IMR-90 (cell line): Measurements from ENCODE around the gene MPPED1. TPM values are rescaled to one million over a fixed set of nuclear protein-coding genes. Genes with fewer than 3 reads are reported as not detected.

ENCODE experiments used
- ATAC-seq: fragments of 200-7000 bp; cut with Tn5 transposase; 2 replicates; pipeline ENCODE4 v1.9.1; 2020; ENCODE audit warnings: low read depth, mild to moderate bottlenecking, moderate library complexity
- BruUV-seq: library from RNA; stranded (reverse); fragments of 400-500 nt; replicated peaks from 2 replicates; lab custom pipeline; 2021; lab: Mats Ljungman, UMichigan
- CTCF ChIA-PET: fragments of 300-600 bp; formaldehyde crosslinking; extraction: SDS; loops from one replicate; lab custom pipeline; 2021; ENCODE audit warnings: antibody characterized with exemption; lab: Yijun Ruan, JAX
- POLR2A ChIA-PET: fragments of 300-600 bp; sonication (Branson Sonifier 250); formaldehyde crosslinking; loops from one replicate; lab custom pipeline; 2022; ENCODE audit warnings: antibody characterized with exemption; ENCODE audit not compliant: unreplicated experiment; lab: Charles Lee
- DNase-seq: peaks from one replicate; pipeline ENCODE4 v3.0.0; 2013
- H2AFZ ChIP-seq: replicated peaks from 2 replicates; pipeline ENCODE3; 2013; ENCODE audit warnings: low read length, mild to moderate bottlenecking; ENCODE audit not compliant: poor library complexity
- H2AK5ac ChIP-seq: 2 replicates; pipeline ENCODE4 v1.6.1; 2013; ENCODE audit warnings: low read depth, low read length, inconsistent platforms
- H2AK9ac ChIP-seq: replicated peaks from 2 replicates; pipeline ENCODE3; 2013; ENCODE audit warnings: mild to moderate bottlenecking, low read depth, low read length, moderate library complexity; ENCODE audit not compliant: poor library complexity
- H2BK120ac ChIP-seq: 2 replicates; pipeline ENCODE4 v1.6.1; 2013; ENCODE audit warnings: low read depth, low read length, inconsistent platforms
- H2BK15ac ChIP-seq: 3 replicates; pipeline ENCODE4 v1.6.1; 2013; ENCODE audit warnings: low read depth, low read length, inconsistent platforms
- H2BK20ac ChIP-seq: 2 replicates; pipeline ENCODE4 v1.6.1; 2013; ENCODE audit warnings: low read depth, mild to moderate bottlenecking, inconsistent platforms, low read length, moderate library complexity
- H2BK5ac ChIP-seq: 2 replicates; pipeline ENCODE4 v1.6.1; 2013; ENCODE audit warnings: mild to moderate bottlenecking, low read depth, low read length, inconsistent platforms; ENCODE audit not compliant: poor library complexity, severe bottlenecking
- H3K14ac ChIP-seq: replicated peaks from 2 replicates; pipeline ENCODE4 v1.6.1; 2013; ENCODE audit warnings: low read depth, low read length, inconsistent platforms
- H3K18ac ChIP-seq: 2 replicates; pipeline ENCODE4 v1.6.1; 2013; ENCODE audit warnings: low read depth, low read length, control low read depth
- H3K23ac ChIP-seq: 2 replicates; pipeline ENCODE4 v1.6.1; 2013; ENCODE audit warnings: low read depth, low read length, inconsistent platforms
- H3K27ac ChIP-seq: 2 replicates; pipeline ENCODE4 v1.5.1; 2013; ENCODE audit warnings: mild to moderate bottlenecking, control low read depth, low read length; ENCODE audit not compliant: insufficient read depth
- H3K27me3 ChIP-seq: 2 replicates; pipeline ENCODE4 v1.6.1; 2013; ENCODE audit warnings: low read length; ENCODE audit not compliant: control insufficient read depth, insufficient read depth
- H3K36me3 ChIP-seq: 2 replicates; pipeline ENCODE4 v1.6.1; 2013; ENCODE audit warnings: low read length, mixed read lengths; ENCODE audit not compliant: control insufficient read depth, insufficient read depth
- H3K4ac ChIP-seq: 2 replicates; pipeline ENCODE4 v1.6.1; 2013; ENCODE audit warnings: low read depth, low read length, inconsistent platforms
- H3K4me1 ChIP-seq: 2 replicates; pipeline ENCODE4 v1.6.1; 2013; ENCODE audit warnings: low read length, mixed read lengths; ENCODE audit not compliant: control insufficient read depth, insufficient read depth
- H3K4me2 ChIP-seq: 2 replicates; pipeline ENCODE4 v1.6.1; 2013; ENCODE audit warnings: low read depth, mild to moderate bottlenecking, control low read depth, low read length, moderate library complexity
- H3K4me3 ChIP-seq: 2 replicates; pipeline ENCODE4 v1.5.1; 2013; ENCODE audit warnings: low read depth, mild to moderate bottlenecking, control low read depth, low read length, moderate library complexity; ENCODE audit not compliant: insufficient read depth
- H3K56ac ChIP-seq: 2 replicates; pipeline ENCODE4 v1.6.1; 2013; ENCODE audit warnings: low read length, inconsistent platforms; ENCODE audit not compliant: insufficient read depth; ENCODE audit errors: extremely low read depth
- H3K79me1 ChIP-seq, 2 experiments: 2 replicates each; pipeline ENCODE4 v1.6.1; 2013; ENCODE audit warnings: low read length in 2 of 2, inconsistent platforms in 1 of 2, low read depth in 1 of 2
- H3K9ac ChIP-seq: 2 replicates; pipeline ENCODE4 v1.6.1; 2013; ENCODE audit warnings: low read depth, low read length, control low read depth
- H3K9me1 ChIP-seq: 2 replicates; pipeline ENCODE4 v1.6.1; 2013; ENCODE audit warnings: low read length, inconsistent platforms; ENCODE audit not compliant: insufficient read depth
- H3K9me3 ChIP-seq: 2 replicates; pipeline ENCODE4 v1.6.1; 2013; ENCODE audit warnings: low read length; ENCODE audit not compliant: control insufficient read depth, insufficient read depth
- H4K20me1 ChIP-seq: 2 replicates; pipeline ENCODE4 v1.6.1; 2013; ENCODE audit warnings: low read length, inconsistent platforms; ENCODE audit not compliant: insufficient read depth
- H4K5ac ChIP-seq: 2 replicates; pipeline ENCODE4 v1.6.1; 2013; ENCODE audit warnings: mild to moderate bottlenecking, low read depth, low read length, control low read depth
- H4K8ac ChIP-seq, 2 experiments: 2 replicates each; pipeline ENCODE4 v1.6.1; 2013; ENCODE audit warnings: low read depth in 2 of 2, low read length in 2 of 2, control low read depth in 1 of 2, inconsistent platforms in 1 of 2
- H4K91ac ChIP-seq: 2 replicates; pipeline ENCODE4 v1.6.1; 2013; ENCODE audit warnings: low read depth, low read length, inconsistent platforms; ENCODE audit not compliant: insufficient read depth
- BHLHE40 ChIP-seq: fragments of 150-350 bp; IDR thresholded peaks from 2 replicates; pipeline ENCODE4 v1.6.1; 2016; ENCODE audit warnings: mild to moderate bottlenecking, low read depth, low read length
- CEBPB ChIP-seq: IDR thresholded peaks from 2 replicates; pipeline ENCODE4 v1.6.1; 2012; ENCODE audit warnings: low read depth, low read length, improper control_type of control experiment
- CTCF ChIP-seq: conservative IDR thresholded peaks from 2 replicates; pipeline ENCODE4 v1.5.1; 2012; ENCODE audit warnings: mild to moderate bottlenecking, low read depth, low read length, improper control_type of control experiment
- ELK1 ChIP-seq: fragments of 150-350 bp; IDR thresholded peaks from 2 replicates; pipeline ENCODE4 v1.6.1; 2016; ENCODE audit warnings: low read depth, mild to moderate bottlenecking, low read length, moderate library complexity, borderline replicate concordance
- FOS ChIP-seq: fragments of 150-350 bp; IDR thresholded peaks from 2 replicates; pipeline ENCODE4 v1.6.1; 2016; ENCODE audit warnings: low read depth, low read length
- MAFK ChIP-seq: IDR thresholded peaks from 2 replicates; pipeline ENCODE4 v1.6.1; 2012; ENCODE audit warnings: low read depth, low read length, improper control_type of control experiment
- MAZ ChIP-seq: IDR thresholded peaks from 2 replicates; pipeline ENCODE4 v1.6.1; 2012; ENCODE audit warnings: low read depth, mild to moderate bottlenecking, low read length, improper control_type of control experiment, moderate library complexity, borderline replicate concordance
- MXI1 ChIP-seq: IDR thresholded peaks from 2 replicates; pipeline ENCODE4 v1.6.1; 2012; ENCODE audit warnings: low read depth, mild to moderate bottlenecking, low read length, moderate library complexity, borderline replicate concordance
- NFE2L2 ChIP-seq: fragments of 150-350 bp; IDR thresholded peaks from 2 replicates; pipeline ENCODE4 v1.6.1; 2016; ENCODE audit warnings: low read depth, mild to moderate bottlenecking, low read length
- POLR2A ChIP-seq: IDR thresholded peaks from 2 replicates; pipeline ENCODE4 v1.6.1; 2012; ENCODE audit warnings: mild to moderate bottlenecking, low read depth, low read length
- RCOR1 ChIP-seq: IDR thresholded peaks from 2 replicates; pipeline ENCODE4 v1.6.1; 2012; ENCODE audit warnings: mild to moderate bottlenecking, low read length, improper control_type of control experiment; ENCODE audit not compliant: insufficient replicate concordance
- RFX5 ChIP-seq: IDR thresholded peaks from 2 replicates; pipeline ENCODE4 v1.8.0; 2012; ENCODE audit warnings: low read depth, mild to moderate bottlenecking, low read length, moderate library complexity
- SMC3 ChIP-seq: fragments of 150-350 bp; IDR thresholded peaks from 2 replicates; pipeline ENCODE4 v1.6.1; 2016; ENCODE audit warnings: low read depth, mild to moderate bottlenecking, antibody characterized with exemption, low read length, moderate library complexity
- USF2 ChIP-seq: fragments of 150-350 bp; IDR thresholded peaks from 2 replicates; pipeline ENCODE4 v1.6.1; 2017; ENCODE audit warnings: mild to moderate bottlenecking, antibody characterized with exemption, low read length, low read depth
- whole genome bisulfite sequencing, 2 experiments: methylation state at CpG; one replicate each; pipeline versions ENCODE4 v1.1.5 to v1.1.7; 2013; ENCODE audit warnings: missing lambda C conversion rate in 2 of 2; ENCODE audit not compliant: insufficient read length in 1 of 2; ENCODE audit errors: extremely low coverage in 2 of 2; 5-methylcytosine and 5-hydroxymethylcytosine counted together
- dilution Hi-C: fragments of 300-500 bp; cut with HindIII; formaldehyde crosslinking; loops from one replicate; pipeline ENCODE4 v1.14.3; 2018; ENCODE audit warnings: low sequenced_read_pairs; ENCODE audit not compliant: unreplicated experiment
- in situ Hi-C: fragments of 300-500 bp; cut with MboI; formaldehyde crosslinking; loops from 3 replicates; pipeline ENCODE4 v1.14.3; 2019; ENCODE audit warnings: low sequenced_read_pairs, inconsistent platforms, mixed read lengths
- intact Hi-C: fragments of 100-400 bp; cut with micrococcal nuclease; formaldehyde crosslinking; loops from 2 replicates; pipeline ENCODE4 v1.10.0; 2022
- polyA plus RNA-seq, 3 experiments: library from polyadenylated mRNA; depleted of rRNA; stranded (reverse); fragments of >200 nt; gene quantifications; 2 replicates each; pipeline ENCODE4 v1.2.3, GENCODE V29; 2012; ENCODE audit warnings: low replicate concordance in 1 of 3
- total RNA-seq: library from RNA; depleted of rRNA; stranded (reverse); fragments of >200 nt; gene quantifications from 2 replicates; pipeline ENCODE4 v1.2.3, GENCODE V29; 2012

Gene MPPED1
- total and polyA plus RNA-seq, 2 of the 4 experiments (the other 2 are of a cell fraction) = not detected

- intact Hi-C loops = no loop called here
- POLR2A ChIA-PET = no interaction called here
- H3K18ac ChIP-seq = no peak overlapping the region
- H3K27ac ChIP-seq = no peak overlapping the region
- in situ Hi-C loops = no loop called here
- no peak overlapping the region for H3K14ac ChIP-seq
- no peak overlapping the region for H2BK20ac ChIP-seq
- H3K9me1 ChIP-seq = no peaks in the 10 kb centered on the region
- H4K20me1 ChIP-seq = no peaks in the 10 kb centered on the region
- CTCF ChIA-PET = no interaction called here
- H2AK9ac ChIP-seq = no peak overlapping the region
- WGBS, 2 experiments = 16% methylated on average over 11 of the region's 26 CpGs; no CpG with 5 or more reads in 1 of the 2 experiments
- H3K23ac ChIP-seq = no peak overlapping the region
- no peak overlapping the region for H3K56ac ChIP-seq
- no peak overlapping the region for H2BK5ac ChIP-seq
- no peak overlapping the region for H2AFZ ChIP-seq
- H3K27me3 ChIP-seq = peaks cover 20% of the 10 kb centered on the region; the same call in 1 of the 2 replicates
- no peak overlapping the region for H2AK5ac ChIP-seq
- H2BK120ac ChIP-seq = no peak overlapping the region
- no peak overlapping the region for H4K91ac ChIP-seq
- H3K4me3 ChIP-seq = no peak overlapping the region
- ATAC-seq (no peak), DNase-seq (no peak)
- H2BK15ac ChIP-seq = no peak overlapping the region
- no peaks in the 10 kb centered on the region for H3K9me3 ChIP-seq
- H4K5ac ChIP-seq = no peak overlapping the region
- no TSS peak for BruUV-seq
- dilution Hi-C loops = no loop called here
- no peak overlapping the region for H3K9ac ChIP-seq
- no peak overlapping the region for H3K4ac ChIP-seq
- no peaks in the 10 kb centered on the region for H3K79me1 ChIP-seq
- no peak overlapping the region for H3K4me2 ChIP-seq
- H3K36me3 ChIP-seq = no peaks in the 10 kb centered on the region
- H4K8ac ChIP-seq = no peak overlapping the region
- H3K4me1 ChIP-seq = no peaks in the 10 kb centered on the region
- TF ChIP-seq CEBPB = no peak
- no peak for TF ChIP-seq MAFK
- TF ChIP-seq FOS = no peak
- TF ChIP-seq RFX5 = no peak
- no peak for TF ChIP-seq BHLHE40
- no peak for TF ChIP-seq RCOR1
- no peak for TF ChIP-seq SMC3
- no peak for TF ChIP-seq NFE2L2
- no peak for TF ChIP-seq MAZ
- no peak for TF ChIP-seq POLR2A
- no peak for TF ChIP-seq ELK1
- no peak for TF ChIP-seq USF2
- TF ChIP-seq CTCF = no peak
- TF ChIP-seq MXI1 = no peak
These were observed 24.3 kb downstream of the MPPED1 start for GRCh38 chr22:43435851-43436811.
